Esophagus muscularis mucosa (tissue), 4 donors: ENCODE measurements around the gene SLC24A3. TPM values are rescaled to one million over a fixed set of nuclear protein-coding genes. Genes with fewer than 3 reads are reported as not detected.

Experiments
- DNase-seq: peaks from one replicate; pipeline ENCODE4 v3.0.0-alpha.2; 2017; ENCODE audit errors: extremely low spot score
- H3K27ac ChIP-seq, 4 donors: fragments of 200-600 bp; sonication (generic); replicated peaks in 1 of 4; 1 replicate in 3 of 4; 2 replicates in 1 of 4; pipeline ENCODE4 v1.5.1; 2016 to 2019; ENCODE audit warnings: mild to moderate bottlenecking in 1 of 4
- H3K27me3 ChIP-seq, 4 donors: fragments of 200-600 bp; sonication (generic); one replicate each; pipeline versions ENCODE4 v1.5.1 to v1.6.0; 2016 to 2019
- H3K36me3 ChIP-seq, 4 donors: fragments of 200-600 bp; sonication (generic); one replicate each; pipeline ENCODE4 v1.5.1; 2016 to 2019
- H3K4me1 ChIP-seq, 4 donors: fragments of 200-600 bp; sonication (generic); one replicate each; pipeline ENCODE4 v1.5.1; 2016 to 2019
- H3K4me3 ChIP-seq, 4 donors: fragments of 200-600 bp; sonication (generic); 1 replicate in 2 of 4; 2 replicates in 2 of 4; pipeline ENCODE4 v1.5.1; 2016 to 2019; ENCODE audit warnings: mild to moderate bottlenecking in 4 of 4, moderate library complexity in 1 of 4
- H3K9me3 ChIP-seq, 4 donors: fragments of 200-600 bp; sonication (generic); 1 replicate in 3 of 4; 2 replicates in 1 of 4; pipeline ENCODE4 v1.5.1; 2016 to 2019
- EP300 ChIP-seq: sonication (generic); formaldehyde crosslinking; IDR thresholded peaks from one replicate; pipeline ENCODE4 v1.6.1; 2017; ENCODE audit warnings: antibody characterized with exemption
- POLR2A ChIP-seq: fragments of 450-650 bp; IDR thresholded peaks from one replicate; pipeline ENCODE4 v1.6.1; 2017; ENCODE audit warnings: antibody characterized with exemption, moderate library complexity, mild to moderate bottlenecking, low read depth
- POLR2AphosphoS5 ChIP-seq, 2 donors: sonication (generic); formaldehyde crosslinking; IDR thresholded peaks; one replicate each; pipeline ENCODE4 v1.6.1; 2017; ENCODE audit warnings: antibody characterized with exemption in 2 of 2
- WGBS: methylation state at CpG from one replicate; pipeline ENCODE4 v1.1.5; 2018; 5-methylcytosine and 5-hydroxymethylcytosine counted together
- intact Hi-C: fragments of 100-400 bp; cut with DNase I; formaldehyde crosslinking; loops from one replicate; pipeline ENCODE4 v1.15.1; 2023
- total RNA-seq, 4 donors: library from RNA; depleted of rRNA; stranded (reverse); fragments of >200 nt; gene quantifications; one replicate each; pipeline versions ENCODE4 v1.1.0 to v1.2.1, GENCODE V29; 2016
- TF ChIP-seq, protein P1 (sequence below), 3 experiments: fragments of 200-600 bp in 2 of 3; fragments of 450-650 bp in 1 of 3; sonication (generic) in 2 of 3; IDR thresholded peaks; one replicate each; pipeline ENCODE4 v1.5.1; 2017 to 2019; ENCODE audit warnings: antibody characterized with exemption in 3 of 3, mild to moderate bottlenecking in 2 of 3, moderate library complexity in 1 of 3

The SLC24A3 gene
- total RNA-seq, 4 donors from 2014 or later, result 4.6 to 11.5 (median 6.6) TPM

DNA sequence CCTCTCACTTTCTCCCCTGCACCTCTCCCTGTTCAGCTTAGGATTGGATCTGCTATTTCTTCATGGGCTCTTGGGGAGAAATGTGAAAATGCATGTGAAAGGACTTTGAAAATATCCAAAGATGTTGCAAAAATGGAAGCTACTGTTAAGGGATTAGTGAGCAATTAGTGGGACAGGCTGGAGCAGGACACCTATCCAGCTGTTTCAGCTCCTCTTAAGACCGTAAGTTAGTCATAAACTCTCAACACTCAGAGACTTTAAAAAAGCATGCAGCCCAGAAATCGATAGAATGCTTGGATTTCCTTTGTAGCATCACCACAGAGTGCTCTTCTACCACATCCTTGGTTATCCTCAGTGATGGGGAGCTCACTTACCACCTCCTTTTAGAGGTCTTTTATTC is 88.7 kb downstream of the SLC24A3 start:
- intact Hi-C loops, result no loop called here
- WGBS, result 87% methylated on average over 2 of the region's 2 CpGs

GRCh38 chr20:19301843-19302242 is 89.4 kb downstream of the SLC24A3 start:
- no peak overlapping the region for H3K4me3 ChIP-seq
- no peak for TF ChIP-seq EP300
- TF ChIP-seq POLR2A, result no peak
- TF ChIP-seq, protein P1, sequence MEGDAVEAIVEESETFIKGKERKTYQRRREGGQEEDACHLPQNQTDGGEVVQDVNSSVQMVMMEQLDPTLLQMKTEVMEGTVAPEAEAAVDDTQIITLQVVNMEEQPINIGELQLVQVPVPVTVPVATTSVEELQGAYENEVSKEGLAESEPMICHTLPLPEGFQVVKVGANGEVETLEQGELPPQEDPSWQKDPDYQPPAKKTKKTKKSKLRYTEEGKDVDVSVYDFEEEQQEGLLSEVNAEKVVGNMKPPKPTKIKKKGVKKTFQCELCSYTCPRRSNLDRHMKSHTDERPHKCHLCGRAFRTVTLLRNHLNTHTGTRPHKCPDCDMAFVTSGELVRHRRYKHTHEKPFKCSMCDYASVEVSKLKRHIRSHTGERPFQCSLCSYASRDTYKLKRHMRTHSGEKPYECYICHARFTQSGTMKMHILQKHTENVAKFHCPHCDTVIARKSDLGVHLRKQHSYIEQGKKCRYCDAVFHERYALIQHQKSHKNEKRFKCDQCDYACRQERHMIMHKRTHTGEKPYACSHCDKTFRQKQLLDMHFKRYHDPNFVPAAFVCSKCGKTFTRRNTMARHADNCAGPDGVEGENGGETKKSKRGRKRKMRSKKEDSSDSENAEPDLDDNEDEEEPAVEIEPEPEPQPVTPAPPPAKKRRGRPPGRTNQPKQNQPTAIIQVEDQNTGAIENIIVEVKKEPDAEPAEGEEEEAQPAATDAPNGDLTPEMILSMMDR (IDR thresholded peaks at IDR 0.05), result no peak
- no peak for TF ChIP-seq POLR2AphosphoS5 (IDR thresholded peaks at IDR 0.05)
- intact Hi-C loops, result no loop called here
- no peaks in the 10 kb centered on the region for H3K27me3 ChIP-seq
- 88% methylated on average over 2 of the region's 2 CpGs for WGBS
- peaks cover 0 to 11% (median 0%) of the 10 kb centered on the region in 4 donors for H3K4me1 ChIP-seq
- no peak for DNase-seq
- H3K36me3 ChIP-seq, result no peaks in the 10 kb centered on the region
- H3K9me3 ChIP-seq, result no peaks in the 10 kb centered on the region
- no peak overlapping the region for H3K27ac ChIP-seq

More for the DNA sequence above, 88.7 kb downstream of the SLC24A3 start:
- Histone ChIP-seq H3K27ac (no peak overlapping the region), H3K27me3 (no peaks in the 10 kb centered on the region), H3K4me3 (no peak overlapping the region), H3K4me1 (peaks cover 0 to 11% (median 0%) of the 10 kb centered on the region in 4 donors), H3K9me3 (no peaks in the 10 kb centered on the region), H3K36me3 (no peaks in the 10 kb centered on the region)
- no peak for DNase-seq
- TF ChIP-seq, protein P1 (IDR thresholded peaks at IDR 0.05), result no peak
- TF ChIP-seq EP300 (no peak), POLR2A (no peak), POLR2AphosphoS5 (IDR thresholded peaks at IDR 0.05) (no peak)

- H3K4me3 ChIP-seq, result no peak overlapping the region
- intact Hi-C loops, result no loop called here
These were observed 90.3 kb downstream of the SLC24A3 start for GRCh38 chr20:19302714-19303113.

DNA sequence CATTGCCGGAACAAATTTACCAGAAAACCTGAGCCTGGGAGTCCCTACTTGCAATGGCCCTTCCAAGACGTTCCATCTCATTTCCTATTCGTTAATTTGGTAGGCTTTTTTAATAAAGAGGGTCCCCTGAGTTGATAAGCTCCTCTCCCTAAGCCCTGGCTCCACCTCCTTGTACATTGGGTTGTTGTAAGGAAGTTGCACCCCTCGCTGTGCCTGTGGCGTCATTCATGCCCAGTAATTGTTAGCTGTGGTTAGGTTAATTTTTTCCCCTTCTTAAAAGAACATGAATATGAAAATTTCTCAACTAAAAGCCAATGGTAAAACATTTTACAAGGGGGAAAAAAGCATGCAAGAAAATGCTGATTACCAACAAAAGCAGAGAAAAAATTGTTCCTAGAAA is 91.9 kb downstream of the SLC24A3 start:
- TF ChIP-seq, protein P1 (IDR thresholded peaks at IDR 0.05), result no peak
- TF ChIP-seq POLR2A (no peak), POLR2AphosphoS5 (IDR thresholded peaks at IDR 0.05) (no peak), EP300 (no peak)
- Histone ChIP-seq H3K9me3 (no peaks in the 10 kb centered on the region), H3K36me3 (no peaks in the 10 kb centered on the region), H3K4me1 (peaks cover 0 to 5% (median 0%) of the 10 kb centered on the region in 4 donors), H3K4me3 (no peak overlapping the region), H3K27me3 (no peaks in the 10 kb centered on the region), H3K27ac (no peak overlapping the region)
- intact Hi-C loops, result no loop called here
- DNase-seq, result no peak
- WGBS, result 83% methylated on average over 5 of the region's 5 CpGs

More at GRCh38 chr20:19302714-19303113, 90.3 kb downstream of the SLC24A3 start:
- DNase-seq, result no peak
- H3K27me3 ChIP-seq, result no peaks in the 10 kb centered on the region
- H3K9me3 ChIP-seq, result no peaks in the 10 kb centered on the region
- no peak overlapping the region for H3K27ac ChIP-seq
- no peaks in the 10 kb centered on the region for H3K36me3 ChIP-seq
- TF ChIP-seq, protein P1 (IDR thresholded peaks at IDR 0.05), result no peak
- TF ChIP-seq POLR2A (no peak), EP300 (no peak), POLR2AphosphoS5 (IDR thresholded peaks at IDR 0.05) (no peak)
- H3K4me1 ChIP-seq, result peaks cover 0 to 11% (median 0%) of the 10 kb centered on the region in 4 donors
- 90% methylated on average over 3 of the region's 3 CpGs for WGBS

DNA sequence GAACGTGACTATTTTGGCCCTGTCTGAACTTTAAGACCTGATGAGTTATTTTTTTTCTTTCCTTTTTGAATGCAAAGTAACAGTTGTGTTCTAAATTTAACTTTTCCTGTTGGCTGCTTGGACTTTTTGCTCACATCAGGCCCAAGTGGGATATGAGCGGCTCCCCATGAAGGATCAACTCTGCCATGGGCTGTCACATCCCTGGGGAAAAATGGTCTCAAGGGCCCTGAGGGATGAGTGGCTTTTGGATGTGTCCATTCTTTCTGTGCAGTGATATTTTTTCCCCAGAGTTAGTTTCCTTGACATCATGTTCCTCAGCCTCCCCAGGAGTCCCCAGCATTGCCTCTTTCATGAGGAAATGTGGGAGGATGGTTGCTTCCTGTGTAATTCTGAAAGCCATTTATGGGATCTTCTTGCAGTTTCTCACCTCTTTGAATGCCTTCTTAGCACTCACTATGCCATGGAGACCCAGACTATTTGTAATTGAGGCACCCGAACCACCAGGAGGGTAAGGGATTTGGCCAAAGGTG is 92.5 kb downstream of the SLC24A3 start:
- Histone ChIP-seq H3K9me3 (no peaks in the 10 kb centered on the region), H3K27ac (no peak overlapping the region), H3K4me1 (no peaks in the 10 kb centered on the region), H3K4me3 (no peak overlapping the region), H3K27me3 (no peaks in the 10 kb centered on the region), H3K36me3 (no peaks in the 10 kb centered on the region)
- WGBS, result 79% methylated on average over 3 of the region's 3 CpGs
- no peak for TF ChIP-seq POLR2AphosphoS5 (IDR thresholded peaks at IDR 0.05)
- no peak for TF ChIP-seq POLR2A
- TF ChIP-seq EP300, result no peak
- TF ChIP-seq, protein P1 (IDR thresholded peaks at IDR 0.05), result no peak
- intact Hi-C loops, result no loop called here
- no peak for DNase-seq
